Heart left ventricle (tissue), 13 donors: ENCODE data around the gene PCSK5.

Source experiments
- CTCF ChIP-seq, 12 donors: fragments of 200-600 bp; sonication (generic) in 4 of 12; IDR thresholded peaks; one replicate each; pipeline versions ENCODE4 v1.5.0 to v1.8.0; 2018 to 2022; ENCODE audit warnings: antibody characterized with exemption in 12 of 12, mild to moderate bottlenecking in 5 of 12
- POLR2A ChIP-seq, 2 donors: fragments of 450-650 bp; IDR thresholded peaks; one replicate each; pipeline ENCODE4 v1.6.1; 2017; ENCODE audit warnings: antibody characterized with exemption in 2 of 2, mild to moderate bottlenecking in 2 of 2, moderate library complexity in 2 of 2
- donor health status: ischemic (EF 13 %, LVEDD 7.1; RV severe dilation, severe dysfunction).
- donor health status: DM: no; HTN: yes; CAD: no.
- donor health status: DM: no; HTN: no; CAD: no.
- donor health status: ischemic (EF 25% LVEDD 6.9; RV normal size, moderate dysfunction).
- donor health status: ischemic (EF 25% LVEDD 5.7; RV mildly dilated, moderate dysfunction).
- donor health status: ischemic (EF 35%, LVEDD 5.7; RV mildly dilated, moderate dysfunction).
- donor health status: nonischemic (EF 11% LVEDD 7.7; RV severe dilation, severe dysfunction).
- donor health status: DM: yes; HTN: yes; CAD: no.
- donor health status: PGD.
- donor health status: ischemic (EF 29% LVEDD 5.4; RV normal size, mild dysfunction).
- donor health status: nonischemic (EF 23%, LVEDD 6.1; RV moderate dilation, normal function).

- TF ChIP-seq CTCF (IDR thresholded peaks at IDR 0.05) (no peak), POLR2A (IDR thresholded peaks at IDR 0.05) (no peak)
These were observed 480.0 kb downstream of the PCSK5 start for GRCh38 chr9:76370396-76371023.
